HG03045 (cell line): ENCODE results near the gene FRMD4B.
A peak's percentile ranks its signal among the peaks of the same experiment; 100 is the strongest.

Experiments
- ATAC-seq: cut with Tn5 transposase; IDR thresholded peaks from one replicate; pipeline ENCODE4 v1.9.1; 2021; ENCODE audit warnings: mild to moderate bottlenecking, moderate library complexity; ENCODE audit not compliant: unreplicated experiment

Gene FRMD4B

GRCh38 chr3:69368129-69368741, 17.7 kb downstream of the FRMD4B start:
- peak; percentile 99 for ATAC-seq

- ATAC-seq = no peak
These were observed 18.3 kb downstream of the FRMD4B start for GRCh38 chr3:69367586-69367985.

- no peak for ATAC-seq
These were observed 21.5 kb downstream of the FRMD4B start for GRCh38 chr3:69364354-69364753.

GRCh38 chr3:69360690-69361089, 25.2 kb downstream of the FRMD4B start:
- ATAC-seq = no peak

GRCh38 chr3:69359916-69360315, 26.0 kb downstream of the FRMD4B start:
- no peak for ATAC-seq

DNA sequence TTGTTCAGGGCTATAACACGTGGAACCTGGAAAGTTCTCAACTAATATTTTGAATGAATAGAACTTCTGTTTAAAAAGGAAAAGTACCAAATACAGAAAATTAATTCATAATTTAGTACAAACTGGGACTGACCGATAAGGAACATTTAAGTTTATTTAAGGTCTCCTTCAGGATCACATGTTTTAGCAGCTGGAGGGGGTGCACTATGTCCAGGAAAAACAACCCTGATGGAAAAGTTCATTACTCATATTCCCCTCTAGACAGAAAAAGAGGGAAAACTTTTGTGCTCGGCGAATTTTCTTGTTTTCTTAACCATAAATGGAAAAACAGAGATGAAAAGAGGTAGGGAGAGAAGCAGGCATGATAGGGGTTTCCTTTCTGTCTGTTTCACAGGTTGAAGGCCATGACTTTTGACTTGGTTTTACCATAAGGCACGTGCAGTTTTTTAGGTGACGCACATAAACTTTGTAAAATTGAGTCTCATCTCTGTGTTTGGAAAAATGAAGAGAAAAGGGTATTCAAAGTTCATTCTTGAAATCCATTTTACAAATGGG, 26.5 kb downstream of the FRMD4B start:
- no peak for ATAC-seq

- no peak for ATAC-seq
These were observed 28.7 kb downstream of the FRMD4B start for GRCh38 chr3:69357196-69357595.

DNA sequence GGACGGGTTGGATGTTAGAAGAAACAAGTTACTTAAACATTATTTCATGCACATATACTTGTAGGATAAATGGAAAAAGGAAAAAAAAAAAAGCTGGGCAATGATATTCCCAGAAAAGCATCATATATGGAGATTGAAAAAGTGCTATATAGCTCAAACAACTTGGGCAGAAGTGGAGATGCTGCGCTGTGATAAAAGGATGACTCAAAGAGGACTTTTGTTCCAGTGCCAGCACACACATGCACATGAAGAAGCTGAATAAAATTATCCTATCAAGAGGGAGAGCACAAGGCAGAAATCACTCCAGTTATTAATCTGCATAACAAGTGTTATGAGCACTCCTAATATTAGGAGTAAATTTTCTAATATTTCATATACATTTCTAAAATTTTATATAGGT, 30.9 kb downstream of the FRMD4B start:
- ATAC-seq = no peak

- no peak for ATAC-seq
These were observed 32.4 kb downstream of the FRMD4B start for GRCh38 chr3:69353503-69353902.

DNA sequence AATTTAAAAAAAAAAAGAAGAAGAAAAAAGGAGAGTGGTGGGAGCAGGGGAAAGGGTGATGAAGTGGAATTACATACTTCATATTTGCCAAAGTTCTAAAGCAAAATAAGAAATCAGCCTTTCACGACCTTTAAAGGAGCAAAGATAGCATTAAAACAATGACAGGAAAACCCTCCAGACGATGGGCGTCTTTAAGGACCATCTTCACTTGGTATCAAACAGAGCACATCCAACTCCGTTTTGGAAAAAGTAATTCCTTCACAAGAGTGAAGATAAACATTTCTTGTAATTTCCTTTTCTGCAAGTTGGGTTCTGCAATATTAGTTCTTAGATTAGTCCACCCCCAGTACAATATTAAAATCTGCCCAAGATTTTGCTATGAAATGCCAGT, 32.8 kb downstream of the FRMD4B start:
- ATAC-seq = no peak

GRCh38 chr3:69352305-69353087, 33.4 kb downstream of the FRMD4B start:
- ATAC-seq = no peak

DNA sequence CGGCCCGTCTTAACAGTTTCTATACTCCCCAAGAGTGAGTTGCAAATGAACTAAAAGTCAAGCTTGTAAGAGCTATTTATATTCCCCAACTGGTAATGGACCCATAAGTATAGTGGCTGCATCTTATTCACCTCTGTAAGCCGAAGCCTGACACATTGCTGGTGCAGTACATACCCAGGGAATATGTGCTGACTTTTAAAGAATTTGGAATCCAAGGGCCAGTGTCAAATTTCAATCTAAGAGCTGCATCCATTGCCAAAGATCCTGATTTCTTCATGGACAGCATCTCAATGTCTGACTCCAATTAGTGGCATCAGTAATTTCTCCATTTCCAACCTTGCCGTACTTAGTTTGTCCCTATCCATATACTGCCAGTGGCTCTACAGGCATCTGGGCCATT, 42.0 kb downstream of the FRMD4B start:
- no peak for ATAC-seq

DNA sequence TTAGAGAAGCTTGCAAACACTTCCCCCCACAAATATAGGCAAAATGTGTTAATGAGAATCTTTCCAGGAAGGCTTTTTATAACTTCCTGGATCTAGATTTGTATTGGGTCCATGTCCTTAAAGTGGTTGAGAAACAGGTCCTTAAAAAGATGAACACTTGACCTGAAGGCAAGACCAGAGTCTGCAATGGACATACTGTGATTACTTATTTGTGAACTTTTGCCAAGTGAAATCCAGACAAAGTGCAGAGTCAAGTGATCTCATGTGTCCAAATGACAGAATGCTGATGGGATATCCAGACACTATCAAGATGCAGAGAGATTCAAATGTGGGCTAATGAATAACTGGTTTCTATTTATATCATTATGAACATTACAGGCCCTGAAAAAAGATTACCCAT, 43.8 kb downstream of the FRMD4B start:
- ATAC-seq = no peak

DNA sequence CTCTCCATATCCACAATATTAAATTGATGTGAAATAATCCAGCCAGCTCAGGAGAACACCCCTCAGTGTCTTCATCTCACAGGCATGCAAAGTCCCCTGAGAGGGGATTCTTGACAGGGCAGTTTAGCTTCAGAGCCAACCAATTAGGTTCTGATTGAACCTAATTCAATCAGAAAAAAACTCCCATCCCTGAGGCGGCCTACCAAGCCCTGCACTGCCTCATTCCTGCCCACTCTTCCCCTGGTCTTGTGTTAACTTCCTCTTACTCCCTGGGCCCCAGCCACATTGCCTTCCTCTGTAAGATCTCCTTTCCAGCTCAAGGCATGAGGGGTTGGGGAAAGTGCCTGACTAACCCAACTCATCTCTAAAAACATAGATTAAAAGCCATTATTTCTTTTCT, 46.1 kb downstream of the FRMD4B start:
- ATAC-seq = no peak

DNA sequence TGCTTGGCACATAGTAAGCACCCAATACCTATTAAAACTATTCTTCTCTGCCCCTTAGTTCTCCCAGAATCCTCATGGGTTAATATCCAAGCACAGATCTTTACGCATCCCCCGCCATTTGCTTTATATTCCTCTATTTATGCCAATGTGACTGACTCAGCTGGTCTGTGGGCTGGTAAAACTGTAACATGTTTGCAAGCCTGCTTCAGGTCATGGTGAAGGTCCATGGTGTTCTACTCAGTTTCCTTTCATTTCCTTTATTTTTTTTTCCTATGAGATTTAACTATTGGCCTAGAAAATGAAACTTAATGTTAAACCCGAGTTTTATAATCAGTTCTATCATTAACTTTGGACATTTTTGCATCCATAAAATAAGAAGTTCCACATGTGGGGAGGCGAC, 47.0 kb downstream of the FRMD4B start:
- no peak for ATAC-seq

- no peak for ATAC-seq
These were observed 53.0 kb downstream of the FRMD4B start for GRCh38 chr3:69332934-69333333.

- ATAC-seq = no peak
These were observed 54.9 kb downstream of the FRMD4B start for GRCh38 chr3:69330891-69331400.

GRCh38 chr3:69329892-69330291, 56.0 kb downstream of the FRMD4B start:
- ATAC-seq = no peak

GRCh38 chr3:69328963-69329302, 57.0 kb downstream of the FRMD4B start:
- no peak for ATAC-seq

DNA sequence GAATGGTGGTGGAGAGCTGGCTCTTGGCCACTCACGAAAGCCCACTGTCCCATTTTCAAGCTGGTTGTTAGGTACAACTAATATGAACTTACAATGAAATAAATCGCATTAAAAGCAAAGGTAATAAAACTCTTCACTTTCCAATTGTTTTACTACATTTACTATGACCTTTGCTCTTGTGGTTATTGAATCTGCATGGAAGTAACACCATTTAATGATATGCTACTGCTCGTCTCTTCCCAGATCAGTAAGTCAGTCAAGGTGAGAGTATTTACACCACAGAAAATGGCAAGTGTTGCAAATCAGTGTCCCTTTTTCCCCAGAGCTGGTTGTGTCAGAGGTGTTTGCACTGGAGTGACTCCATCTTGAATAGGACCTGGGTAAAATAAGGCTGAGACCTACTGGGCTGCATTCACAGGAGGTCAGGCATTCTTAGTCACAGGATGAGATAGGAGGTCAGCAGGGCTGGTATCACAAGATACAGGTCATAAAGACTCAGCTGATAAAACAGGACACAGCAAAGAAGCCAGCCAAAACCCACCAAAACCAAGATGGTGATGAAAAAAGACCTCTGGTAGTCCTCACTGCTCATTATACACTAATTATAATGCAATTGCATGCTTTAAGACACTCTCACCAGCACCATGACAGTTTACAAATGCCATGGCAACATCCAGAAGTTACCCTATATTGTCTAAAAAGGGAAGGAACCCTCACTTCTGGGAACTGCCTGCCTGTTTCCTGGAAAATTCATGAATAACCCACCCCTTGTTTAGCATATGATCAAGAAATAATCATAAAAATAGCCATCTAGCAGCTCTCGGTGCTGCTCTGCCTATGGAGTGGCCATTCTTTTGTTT, 57.6 kb downstream of the FRMD4B start:
- no peak for ATAC-seq

DNA sequence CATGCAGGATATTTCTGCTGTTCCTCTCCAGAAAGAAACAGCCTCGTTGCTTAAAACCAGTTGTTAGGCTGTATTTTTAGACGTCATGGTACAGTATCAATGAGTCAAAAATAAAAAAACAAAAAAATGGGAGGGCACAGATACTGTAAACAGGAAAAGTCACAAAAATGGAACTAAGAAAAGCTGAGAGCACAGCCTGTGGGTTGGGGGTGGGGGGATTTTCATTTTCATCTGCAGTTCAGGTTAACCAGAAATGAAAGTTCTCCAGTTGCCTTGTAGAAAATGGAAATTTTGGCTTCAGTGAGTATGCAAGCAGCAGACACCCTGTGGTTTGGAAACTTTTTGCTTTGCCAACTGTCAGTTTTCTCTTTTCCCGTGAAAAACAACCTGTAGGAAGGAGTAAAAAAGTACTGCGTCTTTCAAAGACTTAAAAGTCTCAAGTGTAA, 59.0 kb downstream of the FRMD4B start:
- ATAC-seq = peak; percentile 80
